SK-N-SH treated with all-trans-retinoic acid at 6 μM for 48 hours (cell line): Measurements from ENCODE around the gene TOM1L1.

Experiments used
- ATAC-seq: fragments of 200-7000 bp; cut with Tn5 transposase; 3 replicates; pipeline ENCODE4 v1.9.1; 2020; ENCODE audit warnings: mild to moderate bottlenecking, moderate library complexity
- ARNTL ChIP-seq: fragments of 450-650 bp; formaldehyde crosslinking; IDR thresholded peaks from 2 replicates; pipeline ENCODE4 v1.5.0; 2020; ENCODE audit warnings: low read depth, mild to moderate bottlenecking, moderate library complexity, borderline replicate concordance
- BACH2 ChIP-seq: fragments of 250-450 bp; sonication (Bioruptor Pico); IDR thresholded peaks from 2 replicates; pipeline ENCODE4 v1.9.0; 2021; ENCODE audit warnings: mild to moderate bottlenecking, borderline replicate concordance
- CREB5 ChIP-seq: fragments of 250-450 bp; sonication (Bioruptor Pico); IDR thresholded peaks from 2 replicates; pipeline ENCODE4 v1.5.1; 2020; ENCODE audit warnings: low read depth, mild to moderate bottlenecking, moderate library complexity
- CSDC2 ChIP-seq: fragments of 250-450 bp; sonication (Bioruptor Pico); IDR thresholded peaks from 2 replicates; pipeline ENCODE4 v1.5.0; 2020; ENCODE audit warnings: mild to moderate bottlenecking, moderate library complexity
- CSRNP3 ChIP-seq: fragments of 250-450 bp; sonication (Bioruptor Pico); IDR thresholded peaks from 2 replicates; pipeline ENCODE4 v1.5.1; 2021; ENCODE audit warnings: mild to moderate bottlenecking, moderate library complexity
- ESRRG ChIP-seq: fragments of 250-450 bp; sonication (Bioruptor Pico); IDR thresholded peaks from 2 replicates; pipeline ENCODE4 v1.6.1; 2021; ENCODE audit warnings: mild to moderate bottlenecking
- GLIS3 ChIP-seq: fragments of 250-450 bp; sonication (Bioruptor Pico); IDR thresholded peaks from 2 replicates; pipeline ENCODE4 v1.5.0; 2020; ENCODE audit warnings: mild to moderate bottlenecking, moderate library complexity
- ISL1 ChIP-seq: fragments of 250-450 bp; sonication (Bioruptor Pico); IDR thresholded peaks from 2 replicates; pipeline ENCODE4 v2.1.2; 2022; ENCODE audit warnings: mild to moderate bottlenecking, moderate library complexity
- OSR1 ChIP-seq: fragments of 250-450 bp; sonication (Bioruptor Pico); IDR thresholded peaks from 2 replicates; pipeline ENCODE4 v1.8.0; 2022; ENCODE audit warnings: moderate library complexity, mild to moderate bottlenecking, inconsistent platforms
- PATZ1 ChIP-seq: fragments of 250-450 bp; sonication (Bioruptor Pico); IDR thresholded peaks from 2 replicates; pipeline ENCODE4 v1.8.0; 2020; ENCODE audit warnings: mild to moderate bottlenecking, moderate library complexity, borderline replicate concordance
- POU6F1 ChIP-seq: fragments of 250-450 bp; sonication (Bioruptor Pico); IDR thresholded peaks from 2 replicates; pipeline ENCODE4 v1.8.0; 2021; ENCODE audit warnings: low read depth, mild to moderate bottlenecking, moderate library complexity, borderline replicate concordance
- PPARA ChIP-seq: fragments of 250-450 bp; sonication (Bioruptor Pico); IDR thresholded peaks from 2 replicates; pipeline ENCODE4 v1.5.0; 2020; ENCODE audit warnings: mild to moderate bottlenecking, borderline replicate concordance
- RARB ChIP-seq: fragments of 250-450 bp; sonication (Bioruptor Pico); IDR thresholded peaks from 2 replicates; pipeline ENCODE4 v1.8.0; 2021; ENCODE audit warnings: mild to moderate bottlenecking, moderate library complexity
- TCF4 ChIP-seq: fragments of 250-450 bp; sonication (Bioruptor Pico); IDR thresholded peaks from 2 replicates; pipeline ENCODE4 v1.8.0; 2021; ENCODE audit warnings: mild to moderate bottlenecking, moderate library complexity, borderline replicate concordance
- TOX ChIP-seq: fragments of 250-450 bp; sonication (Bioruptor Pico); IDR thresholded peaks from 2 replicates; pipeline ENCODE4 v1.8.0; 2021; ENCODE audit warnings: mild to moderate bottlenecking, moderate library complexity, borderline replicate concordance
- TSHZ2 ChIP-seq: fragments of 250-450 bp; sonication (Bioruptor Pico); IDR thresholded peaks from 2 replicates; pipeline ENCODE4 v1.5.0; 2020; ENCODE audit warnings: mild to moderate bottlenecking, moderate library complexity
- ZC3H10 ChIP-seq: fragments of 250-450 bp; sonication (Bioruptor Pico); IDR thresholded peaks from 2 replicates; pipeline ENCODE4 v1.5.1; 2021; ENCODE audit warnings: mild to moderate bottlenecking, moderate library complexity
- ZNF70 ChIP-seq: fragments of 450-650 bp; formaldehyde crosslinking; IDR thresholded peaks from 2 replicates; pipeline ENCODE4 v1.5.0; 2020; ENCODE audit warnings: mild to moderate bottlenecking, moderate library complexity
- ZNF8 ChIP-seq: fragments of 450-650 bp; formaldehyde crosslinking; IDR thresholded peaks from 2 replicates; pipeline ENCODE4 v1.5.0; 2020; ENCODE audit warnings: mild to moderate bottlenecking, moderate library complexity

The TOM1L1 gene

GRCh38 chr17:54861471-54861983 lies 39.1 kb upstream of the TOM1L1 start (continued):
- TF ChIP-seq CSDC2 (CRISPR knock-in tag) (no peak), OSR1 (CRISPR knock-in tag) (no peak), ZC3H10 (CRISPR knock-in tag) (no peak), POU6F1 (CRISPR knock-in tag) (no peak), RARB (no peak), ESRRG (CRISPR knock-in tag) (no peak)
- TF ChIP-seq, all 23 proteins: peak for 0

GRCh38 chr17:54863176-54863575 lies 37.5 kb upstream of the TOM1L1 start:
- ATAC-seq = no peak
- TF ChIP-seq PPARA (no peak), ISL1 (CRISPR knock-in tag) (no peak), TSHZ2 (CRISPR knock-in tag) (no peak), GLIS3 (CRISPR knock-in tag) (no peak), POU6F1 (CRISPR knock-in tag) (no peak), CREB5 (CRISPR knock-in tag) (no peak)
- TF ChIP-seq, all 23 proteins: peak for 0

- TF ChIP-seq RARB (no peak), CSDC2 (CRISPR knock-in tag) (no peak), PATZ1 (CRISPR knock-in tag) (no peak), ARNTL (CRISPR knock-in tag) (no peak), ESRRG (CRISPR knock-in tag) (no peak), ZNF70 (CRISPR knock-in tag) (no peak), TCF4 (CRISPR knock-in tag) (no peak), TOX (CRISPR knock-in tag) (no peak), CREB5 (CRISPR knock-in tag) (no peak), ZNF8 (no peak), BACH2 (CRISPR knock-in tag) (no peak), CSRNP3 (CRISPR knock-in tag) (no peak), ZC3H10 (CRISPR knock-in tag) (no peak)
- ATAC-seq = no peak
These were observed 36.6 kb upstream of the TOM1L1 start for GRCh38 chr17:54864070-54864469.
